A673 (cell line): Measurements from ENCODE around the gene TUBB4A.

Experiments used
- EZH2 ChIP-seq: fragments of 200-600 bp; sonication (generic); IDR thresholded peaks from 2 replicates; pipeline ENCODE4 v1.6.1; 2017; ENCODE audit warnings: borderline replicate concordance, low read depth, mild to moderate bottlenecking, mixed read lengths, antibody characterized with exemption, low read length; ENCODE audit not compliant: poor library complexity, severe bottlenecking
- TF ChIP-seq, protein P1 (sequence below): fragments of 300-800, 200-600 bp; sonication (generic); conservative IDR thresholded peaks from 2 replicates; pipeline ENCODE4 v1.5.1; 2017; ENCODE audit warnings: low read depth, mild to moderate bottlenecking, antibody characterized with exemption, low read length, moderate library complexity, mixed read lengths

DNA sequence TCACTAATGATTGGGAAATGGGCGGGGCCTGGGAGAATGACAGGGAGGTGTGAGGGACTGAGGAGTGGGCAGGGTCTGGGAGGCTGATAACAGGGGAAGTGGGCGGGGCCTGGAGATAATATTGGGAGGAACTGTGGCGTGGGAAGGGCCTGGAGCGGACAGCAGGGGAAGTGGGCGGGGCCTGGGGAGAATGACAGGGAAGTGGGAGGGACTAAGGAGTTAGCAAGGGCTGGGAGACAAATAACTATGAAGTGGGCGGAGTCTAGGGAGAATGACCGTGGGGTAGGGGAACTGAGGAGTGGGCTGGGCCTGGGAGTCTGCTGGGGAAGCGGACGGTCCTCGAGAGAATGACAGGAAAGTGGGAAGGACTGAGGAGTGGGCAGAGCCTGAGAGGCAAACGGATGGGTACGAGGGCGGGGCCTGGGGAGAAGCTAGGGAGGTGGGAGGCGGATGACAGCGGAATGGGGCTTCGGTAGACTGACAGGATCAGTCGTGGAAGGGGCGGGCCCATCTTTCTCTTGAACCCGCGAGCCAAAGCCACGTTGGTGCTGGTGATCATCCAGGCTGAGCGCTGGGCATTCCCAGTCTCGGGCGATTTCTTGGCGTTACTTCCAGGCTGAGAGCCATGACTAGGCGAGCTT, 14.0 kb upstream of the TUBB4A start:
- TF ChIP-seq, protein P1, sequence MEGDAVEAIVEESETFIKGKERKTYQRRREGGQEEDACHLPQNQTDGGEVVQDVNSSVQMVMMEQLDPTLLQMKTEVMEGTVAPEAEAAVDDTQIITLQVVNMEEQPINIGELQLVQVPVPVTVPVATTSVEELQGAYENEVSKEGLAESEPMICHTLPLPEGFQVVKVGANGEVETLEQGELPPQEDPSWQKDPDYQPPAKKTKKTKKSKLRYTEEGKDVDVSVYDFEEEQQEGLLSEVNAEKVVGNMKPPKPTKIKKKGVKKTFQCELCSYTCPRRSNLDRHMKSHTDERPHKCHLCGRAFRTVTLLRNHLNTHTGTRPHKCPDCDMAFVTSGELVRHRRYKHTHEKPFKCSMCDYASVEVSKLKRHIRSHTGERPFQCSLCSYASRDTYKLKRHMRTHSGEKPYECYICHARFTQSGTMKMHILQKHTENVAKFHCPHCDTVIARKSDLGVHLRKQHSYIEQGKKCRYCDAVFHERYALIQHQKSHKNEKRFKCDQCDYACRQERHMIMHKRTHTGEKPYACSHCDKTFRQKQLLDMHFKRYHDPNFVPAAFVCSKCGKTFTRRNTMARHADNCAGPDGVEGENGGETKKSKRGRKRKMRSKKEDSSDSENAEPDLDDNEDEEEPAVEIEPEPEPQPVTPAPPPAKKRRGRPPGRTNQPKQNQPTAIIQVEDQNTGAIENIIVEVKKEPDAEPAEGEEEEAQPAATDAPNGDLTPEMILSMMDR, result no peak
- no peak for TF ChIP-seq EZH2
